HUDEP-2 (cell line): ENCODE data around the gene ZBTB46.
A peak's percentile ranks its signal among the peaks of the same experiment; 100 is the strongest.

Source experiments
- DNase-seq, 76 experiments: peaks; one replicate each; lab custom pipeline; 2025; ENCODE audit not compliant: unreplicated experiment in 76 of 76; lab: John Stamatoyannopoulos, UW

Gene ZBTB46

DNA sequence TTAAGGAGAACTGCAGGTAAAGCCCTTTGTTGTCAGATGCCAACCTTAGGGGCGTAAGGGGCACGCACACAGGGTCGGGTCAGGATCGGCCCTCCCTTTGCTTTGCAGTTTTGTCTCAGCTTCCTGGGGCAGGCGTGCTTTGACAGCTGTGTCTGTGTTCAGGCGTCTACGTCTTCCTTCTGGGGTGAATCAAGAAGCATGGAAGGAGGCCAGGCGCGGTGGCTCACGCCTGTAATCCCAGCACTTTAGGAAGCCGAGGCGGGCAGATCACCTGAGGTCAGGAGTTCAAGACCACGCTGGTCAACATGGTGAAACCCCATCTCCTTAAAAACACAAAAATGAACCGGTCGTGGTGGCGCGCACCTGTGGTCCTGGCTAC, 121.9 kb downstream of the ZBTB46 start:
- DNase-seq: no peak

DNA sequence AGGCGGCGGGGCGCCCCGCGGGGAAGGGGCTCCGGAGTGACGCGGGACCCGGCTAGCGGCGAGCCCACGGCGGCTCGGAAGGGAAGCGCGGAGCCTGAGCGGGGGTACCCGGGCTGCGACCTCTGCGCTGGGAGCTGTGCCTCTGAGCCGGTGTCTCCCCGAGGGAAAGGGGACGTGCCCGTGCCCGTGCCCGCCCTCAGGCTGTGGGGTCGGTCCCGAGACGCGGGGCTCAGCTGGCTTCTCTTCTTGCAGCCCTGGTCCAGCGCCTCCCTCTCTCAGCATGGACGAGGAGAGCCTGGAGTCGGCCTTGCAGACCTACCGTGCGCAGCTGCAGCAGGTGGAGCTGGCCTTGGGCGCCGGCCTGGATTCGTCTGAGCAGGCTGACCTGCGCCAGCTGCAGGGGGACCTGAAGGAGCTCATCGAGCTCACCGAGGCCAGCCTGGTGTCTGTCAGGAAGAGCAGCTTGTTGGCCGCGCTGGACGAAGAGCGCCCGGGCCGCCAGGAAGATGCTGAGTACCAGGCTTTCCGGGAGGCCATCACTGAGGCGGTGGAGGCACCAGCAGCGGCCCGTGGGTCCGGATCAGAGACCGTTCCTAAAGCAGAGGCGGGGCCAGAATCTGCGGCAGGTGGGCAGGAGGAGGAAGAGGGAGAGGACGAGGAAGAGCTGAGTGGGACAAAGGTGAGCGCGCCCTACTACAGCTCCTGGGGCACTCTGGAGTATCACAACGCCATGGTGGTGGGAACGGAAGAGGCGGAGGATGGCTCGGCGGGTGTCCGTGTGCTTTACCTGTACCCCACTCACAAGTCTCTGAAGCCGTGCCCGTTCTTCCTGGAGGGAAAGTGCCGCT, 122.5 kb downstream of the ZBTB46 start:
- no peak for DNase-seq

DNA sequence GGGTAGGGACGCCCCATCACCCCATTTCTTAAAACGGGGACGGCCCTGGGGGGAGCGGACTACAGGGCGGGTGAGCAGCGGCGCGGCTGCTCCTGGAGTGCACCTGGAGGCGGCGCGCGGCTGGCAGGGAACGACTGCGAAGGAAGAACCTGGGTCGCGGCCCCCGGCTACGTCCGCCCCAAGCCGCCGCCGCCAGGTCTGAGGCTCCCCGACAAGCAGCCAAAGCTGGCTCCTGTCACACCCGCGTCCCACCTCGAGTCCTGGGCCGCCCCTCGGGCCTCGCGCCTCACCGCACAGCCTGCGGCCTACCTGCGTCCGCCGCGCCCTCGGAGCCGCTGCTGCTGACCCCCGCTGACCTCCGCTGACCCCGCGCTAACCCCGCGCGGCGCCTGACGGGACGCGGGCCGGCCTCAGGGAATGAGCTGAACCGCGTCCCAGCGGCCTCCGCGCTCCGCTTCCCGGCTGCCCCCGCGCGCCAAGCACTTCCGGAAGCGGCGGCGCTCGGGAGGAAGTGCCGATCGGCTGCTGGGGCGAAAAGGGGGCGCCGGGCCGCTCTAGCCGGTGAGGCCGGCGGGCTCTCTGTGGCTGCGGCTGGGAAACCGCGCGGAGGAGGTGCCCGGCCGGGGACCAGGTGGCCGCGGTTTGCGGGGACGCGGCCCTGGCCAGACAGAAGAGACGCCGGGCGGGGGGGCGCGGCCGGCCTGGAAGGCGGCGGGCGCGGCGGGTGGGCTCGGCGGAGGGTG, 123.3 kb downstream of the ZBTB46 start, which contains the start of the genes ARFRP1 and ZGPAT:
Gene ARFRP1, minus strand, starts transcription at position 419 of the 743 bp plus-strand sequence. CDS start 885 bp downstream, outside the sequence.
Gene ZGPAT, plus strand, starts transcription at position 482 of the 743 bp plus-strand sequence. CDS start 542 bp downstream, outside the sequence.
- DNase-seq: peak in 72 of 76 experiments; percentile 18 to 88 (median 71)

DNA sequence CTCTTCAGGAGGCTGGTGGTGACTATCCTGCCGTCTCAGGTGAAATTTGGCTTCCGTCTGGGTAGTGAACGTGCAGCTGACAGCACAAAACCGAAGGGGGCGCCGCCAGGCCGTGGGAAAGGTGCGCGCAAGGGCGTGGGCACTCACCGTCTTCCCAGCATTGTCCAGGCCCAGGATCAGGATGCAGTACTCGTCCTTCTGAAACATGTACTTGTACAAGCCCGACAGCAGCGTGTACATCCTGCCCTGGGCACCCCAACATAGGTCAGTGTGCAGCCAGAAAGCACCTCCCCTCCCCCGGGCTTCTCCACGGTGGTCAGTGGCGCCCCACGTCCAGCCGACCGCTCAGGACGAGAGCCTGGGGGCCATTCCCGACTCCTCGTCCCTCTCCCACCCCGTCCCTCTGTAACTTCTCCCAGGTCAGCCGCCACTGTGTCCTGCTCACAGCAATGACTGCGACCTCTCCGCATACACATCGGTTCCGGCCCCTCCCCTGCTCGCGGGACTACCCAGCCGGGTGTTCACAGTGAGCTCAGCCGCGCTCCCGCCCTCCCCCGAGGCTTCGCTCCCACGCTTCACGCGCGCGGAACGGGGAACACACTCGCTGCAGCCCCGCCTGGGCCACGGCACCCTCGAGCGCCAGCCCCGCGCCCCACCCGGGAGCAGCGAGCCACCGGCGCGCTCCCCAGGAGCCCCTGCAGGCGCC, 124.1 kb downstream of the ZBTB46 start:
- DNase-seq: peak in 49 of 76 experiments; percentile 2 to 60 (median 27)

DNA sequence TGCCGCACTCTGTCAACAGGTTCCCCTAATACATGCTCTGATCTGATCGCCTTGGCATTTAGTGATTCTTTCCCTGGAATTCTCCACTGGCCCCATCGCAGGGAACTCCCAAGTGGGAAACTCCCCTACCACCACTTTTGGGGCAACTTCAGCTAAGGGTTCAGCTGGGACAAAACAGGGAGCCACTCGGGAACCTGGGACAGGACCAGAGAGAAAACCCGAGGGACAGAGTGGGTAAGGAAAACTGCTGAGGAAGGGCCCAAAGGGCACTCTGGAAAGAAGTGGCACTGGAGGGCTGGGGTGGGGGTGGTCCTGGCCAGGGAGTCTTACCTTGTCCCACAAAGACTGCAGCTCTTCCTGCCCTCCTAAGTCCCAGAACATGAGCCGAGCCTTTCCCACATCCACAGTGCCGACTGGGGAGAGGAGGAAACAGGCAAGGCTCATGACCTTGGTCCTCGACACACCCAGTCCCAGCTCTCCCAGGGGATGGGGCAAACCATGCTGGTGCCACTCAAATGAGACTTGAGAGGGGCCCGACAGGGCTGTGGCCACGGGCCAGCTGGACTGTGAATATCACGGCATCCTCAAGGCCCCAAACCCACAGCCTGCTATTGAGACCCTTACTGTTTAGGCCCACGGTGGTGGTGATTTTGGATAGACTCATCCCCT, 124.9 kb downstream of the ZBTB46 start:
- DNase-seq: no peak

DNA sequence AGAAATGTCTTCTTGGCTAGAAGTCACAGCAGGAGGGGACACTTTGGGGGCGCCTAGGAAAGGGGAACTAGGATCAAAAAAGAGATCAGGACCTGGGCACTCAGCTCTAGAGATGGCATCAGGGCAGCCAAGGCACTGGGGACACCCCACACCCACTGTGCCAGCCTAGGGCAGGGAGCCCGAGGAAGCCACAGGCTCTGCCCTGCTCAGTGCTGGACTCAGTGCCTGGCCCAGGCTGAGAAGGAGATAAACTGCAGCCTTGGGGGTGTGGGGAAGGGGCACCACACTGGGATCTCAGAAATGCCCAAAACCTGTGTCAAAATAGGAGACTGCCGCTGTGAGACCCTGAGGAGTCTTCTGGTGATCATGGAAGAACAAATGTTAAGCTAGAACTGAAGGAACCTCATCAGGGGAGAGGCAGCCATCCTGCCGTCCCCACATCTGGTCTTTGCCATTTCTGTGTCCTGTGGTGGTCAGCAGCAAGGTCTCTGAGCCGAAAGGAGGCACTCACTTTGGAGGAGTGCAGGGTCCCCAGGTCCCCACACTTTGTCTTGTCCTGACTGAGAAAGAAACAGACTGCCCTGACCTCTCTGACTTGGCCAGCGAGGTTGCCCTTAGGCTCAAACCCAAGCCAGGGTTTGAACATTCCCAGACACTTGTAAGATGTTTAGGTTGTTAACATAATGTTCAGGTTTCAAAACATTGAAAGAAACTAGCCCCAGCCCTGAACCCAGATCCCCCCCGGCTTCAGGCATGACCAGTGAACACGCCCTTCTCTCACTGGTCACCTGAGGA, 125.6 kb downstream of the ZBTB46 start:
- no peak for DNase-seq

DNA sequence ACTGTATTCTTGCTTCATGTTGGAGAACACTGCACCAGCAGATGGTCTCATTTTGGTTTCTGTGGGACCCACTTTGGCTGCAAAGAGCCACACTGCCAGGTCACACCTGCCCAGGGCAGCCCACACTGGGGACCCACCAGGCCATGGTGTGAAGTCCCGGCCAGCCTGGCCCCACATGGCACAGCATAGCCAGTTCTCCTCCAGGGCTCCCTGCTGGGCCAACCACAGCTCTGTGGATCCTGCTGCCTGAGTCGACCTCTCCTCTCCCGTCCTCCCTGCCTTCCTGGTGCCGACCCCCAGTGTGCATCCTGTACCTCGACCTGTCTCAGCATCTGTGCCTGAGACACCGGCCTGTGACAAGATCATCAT, 126.3 kb downstream of the ZBTB46 start:
- no peak for DNase-seq

DNA sequence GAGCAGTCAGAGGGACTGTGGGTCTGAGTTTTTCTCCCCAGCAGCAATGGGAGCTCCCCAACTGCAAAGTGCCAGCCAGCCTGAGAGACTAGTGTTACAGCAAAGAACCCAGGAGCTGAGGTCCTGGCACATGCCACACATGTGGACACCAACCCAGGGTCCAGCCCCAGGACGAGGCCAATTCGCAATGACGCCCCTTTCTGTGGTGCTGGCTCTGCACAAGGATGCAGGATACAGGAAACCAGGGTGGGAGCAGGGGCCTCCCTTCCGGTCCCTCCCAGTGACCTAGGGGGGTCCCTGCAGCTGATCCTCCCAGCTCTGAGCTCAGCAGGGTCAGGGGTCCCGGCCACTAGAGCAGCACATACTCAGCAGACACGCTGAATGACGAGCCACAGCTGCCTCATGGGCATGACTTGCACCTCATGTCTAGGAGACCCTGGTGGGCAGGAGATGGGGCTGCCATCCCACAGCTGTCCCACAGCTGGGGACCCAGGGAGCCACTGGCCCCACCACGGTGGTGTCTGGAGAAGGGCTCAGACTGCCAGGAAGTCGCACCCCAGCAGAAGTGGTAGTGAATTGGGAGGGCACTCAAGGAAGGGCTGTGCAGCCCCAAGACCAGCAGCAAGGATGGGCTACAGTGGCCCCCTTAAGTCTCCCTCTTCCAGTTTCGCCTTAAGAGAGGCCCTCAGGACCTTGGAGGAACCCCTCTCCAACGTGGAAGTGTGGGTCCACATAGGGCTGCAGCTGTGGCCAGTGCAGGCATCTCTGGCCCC, 126.9 kb downstream of the ZBTB46 start:
- no peak for DNase-seq

DNA sequence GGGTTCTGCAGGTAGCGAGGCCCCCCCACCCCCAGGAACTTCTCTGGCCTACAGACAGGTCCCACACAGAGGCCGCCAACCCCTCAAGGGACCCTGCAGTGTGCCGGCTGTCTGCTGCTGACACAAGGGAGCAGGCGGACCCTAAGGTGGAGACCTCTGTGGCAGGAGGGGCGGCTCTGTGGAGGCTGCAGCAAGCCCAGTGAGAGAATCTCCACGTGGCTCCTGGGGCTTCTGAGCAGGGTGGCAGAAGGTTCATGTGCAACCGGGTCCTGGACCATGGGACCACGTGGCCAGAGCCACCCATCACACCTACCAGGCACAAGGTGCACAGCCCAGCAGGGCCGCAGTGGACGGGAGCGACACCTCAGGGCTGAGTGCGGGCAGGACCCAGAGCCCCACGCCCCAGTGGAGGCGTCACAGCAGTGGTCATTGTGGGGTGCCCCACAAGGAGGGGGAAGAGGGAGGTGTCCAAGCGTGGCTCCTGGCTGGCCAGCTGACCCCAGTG, 127.5 kb downstream of the ZBTB46 start:
- DNase-seq: no peak

DNA sequence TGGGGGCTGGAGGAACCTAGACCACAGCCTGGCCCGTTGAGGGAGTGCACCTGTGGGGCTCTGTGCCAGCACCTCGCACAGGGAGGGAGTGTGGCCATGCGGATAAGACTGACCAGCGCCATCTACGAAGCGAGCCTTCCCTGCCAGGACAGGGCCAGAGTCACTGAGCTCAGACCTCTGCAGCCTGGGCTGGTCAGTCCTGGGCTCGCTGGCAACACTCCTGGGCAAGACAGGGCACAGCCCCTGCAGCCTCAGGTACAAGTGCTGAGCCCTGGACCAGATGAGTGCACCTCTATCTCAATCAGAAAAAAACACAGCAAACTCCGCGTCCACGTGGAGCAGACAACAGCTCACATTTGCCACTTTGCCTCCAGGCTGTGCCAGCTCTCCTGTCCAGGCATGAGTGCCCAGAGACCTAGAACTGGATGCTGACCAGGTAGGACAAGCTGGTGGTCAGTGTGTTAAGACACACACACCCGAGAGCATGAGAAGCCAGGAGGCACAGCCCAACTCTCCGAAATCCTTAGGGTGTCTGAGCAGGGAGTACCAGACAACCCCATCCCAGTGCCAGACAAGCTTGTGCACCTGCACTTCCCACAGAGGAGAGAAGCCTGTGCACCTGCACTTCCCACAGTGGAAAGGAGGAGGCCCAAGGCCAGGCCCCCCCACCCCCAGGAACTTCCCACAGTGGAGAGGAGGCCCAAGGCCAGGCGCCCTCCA, 128.2 kb downstream of the ZBTB46 start:
- no peak for DNase-seq

DNA sequence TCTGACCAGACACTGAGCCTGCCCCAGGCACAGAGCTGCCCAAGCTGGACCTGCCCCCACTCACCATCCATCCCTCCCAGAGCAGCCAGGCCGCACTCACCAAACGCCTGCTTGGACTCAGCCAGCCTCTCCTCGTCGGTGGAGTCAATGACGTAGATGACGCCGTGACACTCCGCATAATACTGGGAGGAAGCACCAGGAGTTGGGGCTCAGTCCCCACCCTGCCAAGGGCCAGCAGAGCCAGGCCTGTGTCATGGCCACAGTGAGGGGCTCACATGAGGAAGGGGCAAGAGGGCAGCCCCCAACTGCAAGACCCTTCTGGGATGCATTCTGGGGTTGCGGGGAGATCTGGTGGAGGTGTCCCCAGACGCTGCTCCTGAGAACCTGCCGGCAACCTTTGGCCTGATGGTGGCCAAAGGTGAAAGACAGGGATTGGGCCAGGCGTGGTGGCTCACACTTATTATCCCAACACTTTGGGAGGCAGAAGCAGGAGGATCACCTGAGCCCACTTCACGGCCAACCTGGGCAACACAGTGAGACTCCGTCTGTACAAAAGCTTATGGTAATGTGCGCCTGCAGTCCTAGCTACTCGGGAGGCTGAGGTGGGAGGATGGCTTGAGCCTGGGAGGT, 128.9 kb downstream of the ZBTB46 start:
- no peak for DNase-seq

DNA sequence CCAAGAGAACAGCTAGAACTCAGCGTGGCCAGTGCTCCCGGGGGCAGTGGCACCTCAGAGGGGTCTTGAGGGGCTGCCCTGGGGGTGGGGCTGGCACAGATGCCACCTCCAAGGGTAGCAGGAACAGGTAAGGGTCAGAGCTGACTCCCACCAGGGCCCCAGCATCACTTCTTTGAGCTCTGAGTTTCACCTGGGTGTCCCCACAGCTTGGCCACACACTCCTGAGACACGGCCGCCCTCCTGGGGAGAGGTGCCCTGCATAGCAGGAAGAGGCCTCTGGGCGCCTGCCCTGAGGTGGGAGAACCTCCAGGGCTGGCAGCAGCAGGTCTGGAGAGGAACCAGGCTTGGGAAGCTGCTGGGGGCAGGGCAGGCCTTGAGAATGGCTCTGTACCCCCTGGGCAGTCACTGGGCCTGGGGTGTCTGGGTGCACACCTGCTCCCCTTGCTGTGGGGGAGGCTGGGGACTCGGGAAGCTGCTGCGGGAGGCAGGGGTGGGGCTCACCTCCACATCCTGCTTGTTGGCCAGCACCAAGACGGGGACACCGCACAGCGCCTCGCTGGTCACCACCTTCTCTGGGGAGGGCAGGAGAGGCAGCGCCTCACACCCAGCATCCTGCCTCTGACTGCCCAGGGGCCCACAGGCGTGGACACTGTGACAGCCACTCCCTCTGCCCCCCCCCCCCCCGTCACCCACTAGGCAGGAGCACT, 129.6 kb downstream of the ZBTB46 start:
- no peak for DNase-seq

DNA sequence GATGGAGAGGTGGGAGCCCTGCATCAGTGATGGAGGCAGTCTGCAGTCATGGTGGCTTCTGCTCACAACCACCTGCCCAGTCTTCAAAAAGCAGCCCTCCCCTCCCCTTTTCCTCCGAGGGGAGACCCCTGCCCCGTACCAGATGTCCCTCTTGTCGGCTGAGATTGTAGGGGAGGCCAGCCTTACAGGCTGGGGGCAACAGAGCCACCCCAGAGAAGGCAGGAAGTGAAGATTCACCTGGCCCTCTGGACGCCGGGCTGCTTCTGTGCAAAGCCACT, 130.1 kb downstream of the ZBTB46 start:
- no peak for DNase-seq

DNA sequence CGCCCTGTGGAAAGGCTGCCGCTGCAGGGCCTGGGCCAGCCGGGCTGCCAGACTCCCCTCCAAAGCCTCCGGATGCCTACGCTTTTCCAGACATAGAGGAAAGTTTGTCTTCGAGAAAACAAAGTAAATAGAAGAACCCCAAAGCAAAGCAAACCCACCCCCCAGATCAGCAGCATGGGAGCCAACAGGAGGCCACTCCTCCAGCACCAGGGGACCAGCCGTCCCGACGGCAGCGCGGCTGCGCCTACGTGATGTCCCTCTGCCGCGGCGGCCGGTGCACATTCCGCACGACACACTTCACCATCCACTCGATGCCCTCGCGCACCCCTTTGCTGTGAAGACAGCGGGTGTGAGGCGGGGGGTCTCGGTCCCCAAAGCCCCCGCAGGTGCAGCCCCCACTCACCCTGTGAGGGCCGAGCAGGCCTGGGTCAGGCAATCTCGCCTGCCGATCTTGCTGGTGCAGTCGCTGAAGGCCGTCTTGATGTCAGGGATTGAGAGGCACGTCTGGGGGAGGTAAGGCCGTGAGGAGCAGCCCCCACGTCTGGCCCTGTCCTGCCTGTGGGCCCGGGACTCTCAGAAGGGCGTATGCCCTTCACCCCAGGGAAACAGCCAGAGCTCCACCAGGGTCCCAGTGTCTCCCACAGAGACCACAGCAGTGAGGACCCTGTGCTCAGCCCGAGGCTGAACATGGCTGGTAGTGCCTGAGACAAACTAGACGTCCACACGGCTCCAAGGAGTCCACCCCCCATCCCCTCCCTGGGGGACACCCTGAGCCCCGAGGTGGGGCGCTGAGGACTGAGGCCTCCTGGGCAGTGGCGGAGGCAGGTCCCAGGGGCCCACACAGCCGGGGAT, 130.6 kb downstream of the ZBTB46 start:
- DNase-seq: no peak

DNA sequence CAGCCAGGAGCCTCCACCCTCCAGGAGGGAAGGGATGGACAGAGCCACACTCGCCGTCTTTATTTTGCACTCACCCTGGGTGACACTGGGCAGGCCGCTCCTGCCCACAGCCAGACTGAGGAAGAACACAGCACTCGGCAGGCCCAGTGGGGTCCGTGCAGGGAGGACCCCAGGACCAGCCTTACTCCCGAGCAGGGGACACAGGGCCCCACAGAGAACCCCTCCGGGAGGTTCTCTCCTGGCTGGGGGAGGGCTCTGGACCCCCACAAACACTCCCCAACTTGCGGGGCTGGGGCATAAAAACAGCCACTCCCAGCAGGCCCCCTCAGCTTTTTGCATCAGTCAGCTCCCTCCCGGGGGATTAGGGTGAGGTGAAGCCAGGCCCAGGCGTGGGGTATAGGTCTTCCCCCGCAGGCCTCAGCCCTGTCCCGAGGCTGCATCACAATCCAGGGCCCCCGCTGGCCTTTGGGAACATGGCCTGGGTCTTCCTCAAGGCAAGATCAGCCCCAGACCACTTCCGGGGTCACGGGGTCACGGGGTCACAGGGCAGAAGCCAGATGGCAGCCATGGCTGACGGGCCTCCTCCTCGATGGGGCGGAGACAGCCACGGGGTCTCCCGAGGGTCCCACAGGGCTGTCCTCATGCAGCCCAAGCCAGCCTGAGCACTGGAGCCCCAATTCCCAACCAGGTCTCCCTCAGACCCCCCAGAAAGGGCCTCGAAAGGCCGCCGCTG, 131.4 kb downstream of the ZBTB46 start:
- DNase-seq: no peak
